HEK293 (cell line): ENCODE data around the gene FKBP7.

Experiments used
- CTCF ChIP-seq: fragments of 450-650 bp; formaldehyde crosslinking; IDR thresholded peaks from 2 replicates; pipeline ENCODE4 v1.5.1; 2016; ENCODE audit warnings: missing biosample characterization, missing genetic modification characterization
- TCF7L2 ChIP-seq: IDR thresholded peaks from 2 replicates; pipeline ENCODE4 v1.6.1; 2011; ENCODE audit warnings: low read depth, mild to moderate bottlenecking, inconsistent platforms, low read length, moderate library complexity, borderline replicate concordance
- ZBTB7A ChIP-seq: fragments of 450-650 bp; formaldehyde crosslinking; IDR thresholded peaks from 2 replicates; pipeline ENCODE4 v1.5.1; 2016; ENCODE audit warnings: low read depth, missing biosample characterization, missing genetic modification characterization
- ZEB2 ChIP-seq: fragments of 450-650 bp; formaldehyde crosslinking; IDR thresholded peaks from 2 replicates; pipeline ENCODE4 v1.5.1; 2016; ENCODE audit warnings: missing biosample characterization, missing genetic modification characterization
- ZNF121 ChIP-seq: fragments of 450-650 bp; formaldehyde crosslinking; IDR thresholded peaks from 2 replicates; pipeline ENCODE4 v1.5.1; 2016; ENCODE audit warnings: missing biosample characterization, missing genetic modification characterization
- ZNF18 ChIP-seq: fragments of 450-650 bp; formaldehyde crosslinking; IDR thresholded peaks from 2 replicates; pipeline ENCODE4 v1.5.1; 2016; ENCODE audit warnings: missing biosample characterization, missing genetic modification characterization
- ZNF26 ChIP-seq: fragments of 450-650 bp; formaldehyde crosslinking; IDR thresholded peaks from 2 replicates; pipeline ENCODE4 v1.5.1; 2016; ENCODE audit warnings: missing biosample characterization, missing genetic modification characterization
- ZNF311 ChIP-seq: fragments of 450-650 bp; formaldehyde crosslinking; IDR thresholded peaks from 2 replicates; pipeline ENCODE4 v1.5.1; 2017; ENCODE audit warnings: missing biosample characterization, missing genetic modification characterization, borderline replicate concordance

- TF ChIP-seq ZBTB7A (tag by site-specific recombination) (no peak), CTCF (tag by site-specific recombination) (no peak), TCF7L2 (no peak), ZNF121 (tag by site-specific recombination) (no peak), ZEB2 (tag by site-specific recombination) (no peak), ZNF18 (tag by site-specific recombination) (no peak), ZNF311 (tag by site-specific recombination) (no peak), ZNF26 (tag by site-specific recombination) (no peak)
Measured at GRCh38 chr2:178427458-178427857, 50.9 kb downstream of the FKBP7 start.
